Activated T-helper 1 cell treated with anti-CD3 and anti-CD28 coated beads, Interleukin-12 subunit alpha, Interleukin-12 subunit beta, Interleukin-2, Interleukin-4 antibody, amounts not matched to agents 30 ng/mL and 10 ng/mL and 1 ng/mL, durations not matched to agents 14 hours and 24 hours and 36 hours (primary cell): ENCODE data around the gene HLA-DPB1. TPM values are rescaled to one million over a fixed set of nuclear protein-coding genes. Genes with fewer than 3 reads are reported as not detected.

ENCODE experiments used
- DNase-seq: peaks from one replicate; pipeline ENCODE4 v3.0.0; 2021; ENCODE audit warnings: low spot score
- H3K27ac Mint-ChIP-seq: one replicate; pipeline ENCODE4 v1.8.0; 2021; ENCODE audit warnings: mild to moderate bottlenecking, mixed read lengths
- H3K27me3 Mint-ChIP-seq: one replicate; pipeline ENCODE4 v1.8.0; 2022; ENCODE audit warnings: mild to moderate bottlenecking, moderate library complexity, mixed read lengths; ENCODE audit not compliant: insufficient read depth
- H3K36me3 Mint-ChIP-seq: one replicate; pipeline ENCODE4 v1.8.0; 2021; ENCODE audit warnings: low read depth, mixed read lengths
- H3K4me1 Mint-ChIP-seq: one replicate; pipeline ENCODE4 v1.8.0; 2021; ENCODE audit warnings: low read depth, mixed read lengths
- H3K4me3 Mint-ChIP-seq: one replicate; pipeline ENCODE4 v1.8.0; 2021; ENCODE audit warnings: mild to moderate bottlenecking, moderate library complexity, mixed read lengths
- H3K9me3 Mint-ChIP-seq: one replicate; pipeline ENCODE4 v1.8.0; 2021; ENCODE audit warnings: mixed read lengths
- intact Hi-C: fragments of 100-400 bp; cut with micrococcal nuclease; formaldehyde crosslinking; loops from one replicate; pipeline ENCODE4 v1.15.1; 2024
- total RNA-seq: library from RNA; stranded (reverse); gene quantifications from 2 replicates; pipeline ENCODE4 v1.2.3, GENCODE V29; 2022

HLA-DPB1 gene
- total RNA-seq, 1 donor from 2014 or later: 12.2 TPM

GRCh38 chr6:33114406-33114805 lies 38.6 kb downstream of the HLA-DPB1 start:
- Mint-ChIP-seq H3K36me3 (no peaks in the 10 kb centered on the region), H3K27me3 (peaks cover 75% of the 10 kb centered on the region), H3K4me1 (peaks cover 14% of the 10 kb centered on the region), H3K9me3 (no peaks in the 10 kb centered on the region), H3K27ac (no peak overlapping the region), H3K4me3 (no peak overlapping the region)
- no peak for DNase-seq
- intact Hi-C loops: no loop called here

GRCh38 chr6:33116417-33116816 lies 40.6 kb downstream of the HLA-DPB1 start:
- no peak for DNase-seq
- Mint-ChIP-seq H3K36me3 (no peaks in the 10 kb centered on the region), H3K27ac (no peak overlapping the region), H3K27me3 (peaks cover 70% of the 10 kb centered on the region), H3K4me3 (no peak overlapping the region), H3K4me1 (peaks cover 14% of the 10 kb centered on the region), H3K9me3 (no peaks in the 10 kb centered on the region)
- intact Hi-C loops: no loop called here

GRCh38 chr6:33116841-33117711 lies 41.3 kb downstream of the HLA-DPB1 start:
- intact Hi-C loops: no loop called here
- H3K4me3 Mint-ChIP-seq: no peak overlapping the region

DNA sequence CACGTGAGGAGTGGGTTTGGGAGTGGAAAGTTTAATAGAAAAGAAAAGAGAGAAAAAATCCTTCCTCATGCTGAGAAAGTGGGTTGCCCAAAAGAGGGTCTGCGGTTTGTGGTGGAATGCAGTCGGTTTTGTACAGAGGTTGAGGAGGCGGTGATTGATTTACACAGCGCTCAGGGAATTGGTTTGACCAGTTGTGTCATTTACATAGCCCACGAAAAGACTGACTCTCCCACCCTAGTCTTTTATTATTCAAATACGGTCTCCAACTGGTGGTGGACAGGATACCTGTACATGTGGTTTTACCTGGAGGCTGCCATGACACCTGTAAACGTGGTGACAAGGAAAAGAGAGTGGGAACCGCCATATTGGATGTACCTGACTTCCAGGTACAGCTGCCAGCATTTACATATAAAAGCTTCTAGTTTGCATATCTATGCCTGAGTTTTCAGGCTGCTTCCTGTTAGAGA lies 42.1 kb downstream of the HLA-DPB1 start:
- intact Hi-C loops: loop anchor here (1.0 kb wide), 2 partner anchors 30 to 130 kb away; no protein-coding TSS in a partner anchor
- H3K9me3 Mint-ChIP-seq: no peaks in the 10 kb centered on the region
- H3K36me3 Mint-ChIP-seq: no peaks in the 10 kb centered on the region
- H3K27ac Mint-ChIP-seq: no peak overlapping the region
- no peak for DNase-seq
- peaks cover 71% of the 10 kb centered on the region for H3K27me3 Mint-ChIP-seq
- peaks cover 14% of the 10 kb centered on the region for H3K4me1 Mint-ChIP-seq
- no peak overlapping the region for H3K4me3 Mint-ChIP-seq

More at GRCh38 chr6:33116841-33117711, 41.3 kb downstream of the HLA-DPB1 start:
- Mint-ChIP-seq H3K9me3 (no peaks in the 10 kb centered on the region), H3K4me1 (peaks cover 14% of the 10 kb centered on the region), H3K36me3 (no peaks in the 10 kb centered on the region), H3K27me3 (peaks cover 74% of the 10 kb centered on the region), H3K27ac (no peak overlapping the region)
- DNase-seq: no peak

DNA sequence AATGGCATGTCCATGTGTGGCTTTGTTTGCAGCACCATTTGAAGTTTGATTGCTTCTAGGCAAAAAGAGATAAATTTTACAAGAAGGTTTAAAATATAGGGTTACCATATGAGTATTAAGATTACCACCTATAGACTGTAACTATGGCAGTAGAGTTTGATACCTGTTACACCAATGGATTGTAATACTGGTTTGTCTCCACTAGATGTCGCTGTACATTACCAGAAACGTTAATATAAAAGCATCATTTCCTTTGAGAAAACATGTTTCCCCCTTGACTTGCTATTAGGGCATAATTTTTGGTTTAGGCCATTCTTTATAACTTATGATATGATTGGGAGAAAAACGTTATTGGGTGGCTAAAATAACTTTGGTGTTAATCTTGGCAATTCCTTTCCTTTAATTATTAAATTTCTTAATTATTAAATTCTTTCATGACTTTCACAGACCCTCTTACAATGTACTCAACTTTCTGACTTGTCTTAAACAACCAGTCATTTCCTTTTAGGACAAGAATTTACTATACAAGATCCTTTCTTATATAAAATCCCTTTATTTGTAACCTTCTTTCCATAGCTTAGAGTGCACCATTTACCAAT lies 42.8 kb downstream of the HLA-DPB1 start:
- intact Hi-C loops: loop anchor here (1.0 kb wide), 2 partner anchors 30 to 130 kb away; no protein-coding TSS in a partner anchor
- Mint-ChIP-seq H3K27me3 (peaks cover 68% of the 10 kb centered on the region), H3K4me3 (no peak overlapping the region), H3K27ac (no peak overlapping the region), H3K36me3 (no peaks in the 10 kb centered on the region), H3K4me1 (peaks cover 15% of the 10 kb centered on the region), H3K9me3 (peaks cover 4% of the 10 kb centered on the region)
- no peak for DNase-seq

DNA sequence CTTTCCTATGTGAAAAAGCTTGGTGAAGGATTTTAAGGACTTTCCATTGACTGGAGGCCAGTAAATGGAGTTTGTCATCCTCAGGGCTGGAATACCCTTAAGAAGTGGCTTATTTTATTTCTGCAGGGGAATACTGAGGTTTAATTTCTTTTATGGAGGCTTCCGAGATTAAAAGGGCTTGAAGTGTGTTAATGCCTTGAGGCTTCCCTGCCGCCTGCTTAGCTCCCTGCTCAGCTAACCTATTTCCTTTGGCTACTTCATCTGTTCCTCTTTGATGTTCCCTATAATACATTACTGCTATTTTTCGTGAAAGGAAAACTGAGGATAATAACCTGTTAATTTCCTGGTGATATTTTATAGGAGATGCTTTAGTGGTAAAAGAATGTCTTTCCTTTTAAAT lies 44.2 kb downstream of the HLA-DPB1 start:
- peaks cover 8% of the 10 kb centered on the region for H3K9me3 Mint-ChIP-seq
- H3K27me3 Mint-ChIP-seq: peaks cover 57% of the 10 kb centered on the region
- no peak for DNase-seq
- no peak overlapping the region for H3K27ac Mint-ChIP-seq
- intact Hi-C loops: loop anchor here (5.0 kb wide), 1 partner anchor 42 kb away; no protein-coding TSS in a partner anchor
- peaks cover 2% of the 10 kb centered on the region for H3K36me3 Mint-ChIP-seq
- H3K4me3 Mint-ChIP-seq: no peak overlapping the region
- H3K4me1 Mint-ChIP-seq: peaks cover 19% of the 10 kb centered on the region

GRCh38 chr6:33123181-33123580 lies 47.4 kb downstream of the HLA-DPB1 start:
- H3K27ac Mint-ChIP-seq: no peak overlapping the region
- DNase-seq: no peak
- H3K36me3 Mint-ChIP-seq: peaks cover 2% of the 10 kb centered on the region
- peaks cover 8% of the 10 kb centered on the region for H3K9me3 Mint-ChIP-seq
- peaks cover 32% of the 10 kb centered on the region for H3K27me3 Mint-ChIP-seq
- H3K4me1 Mint-ChIP-seq: peaks cover 11% of the 10 kb centered on the region
- intact Hi-C loops: loop anchor here (1.0 to 5.0 kb wide), 4 partner anchors 25 to 125 kb away; no protein-coding TSS in a partner anchor
- no peak overlapping the region for H3K4me3 Mint-ChIP-seq

- peaks cover 8% of the 10 kb centered on the region for H3K9me3 Mint-ChIP-seq
- no peak for DNase-seq
- intact Hi-C loops: loop anchor here (1.0 to 5.0 kb wide), 4 partner anchors 24 to 124 kb away; no protein-coding TSS in a partner anchor
- H3K36me3 Mint-ChIP-seq: peaks cover 2% of the 10 kb centered on the region
- H3K27me3 Mint-ChIP-seq: peaks cover 26% of the 10 kb centered on the region
- H3K4me3 Mint-ChIP-seq: no peak overlapping the region
- no peak overlapping the region for H3K27ac Mint-ChIP-seq
- H3K4me1 Mint-ChIP-seq: peaks cover 19% of the 10 kb centered on the region
Observed at GRCh38 chr6:33123732-33124524, 48.1 kb downstream of the HLA-DPB1 start.

DNA sequence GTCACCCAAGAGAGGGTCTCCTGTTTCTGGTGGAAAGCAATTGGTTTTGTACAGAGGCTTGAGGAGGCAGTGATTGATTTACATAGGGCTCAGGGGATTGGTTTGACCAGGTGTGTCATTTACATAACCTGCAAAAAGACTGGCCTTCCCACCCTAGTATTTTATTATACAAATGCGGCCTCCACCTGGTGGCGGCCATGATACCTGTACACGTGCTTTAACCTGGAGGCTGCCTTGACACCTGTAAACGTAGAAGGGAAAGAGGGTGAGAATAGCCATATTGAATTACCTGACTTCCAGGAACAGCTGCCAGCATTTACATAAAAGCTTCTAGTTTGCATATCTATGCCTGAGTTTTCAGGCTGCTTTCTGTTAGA lies 48.7 kb downstream of the HLA-DPB1 start:
- peaks cover 2% of the 10 kb centered on the region for H3K36me3 Mint-ChIP-seq
- no peak for DNase-seq
- intact Hi-C loops: loop anchor here (5.0 kb wide), 1 partner anchor 38 kb away; no protein-coding TSS in a partner anchor
- H3K4me1 Mint-ChIP-seq: peaks cover 25% of the 10 kb centered on the region
- peaks cover 20% of the 10 kb centered on the region for H3K27me3 Mint-ChIP-seq
- no peak overlapping the region for H3K4me3 Mint-ChIP-seq
- H3K9me3 Mint-ChIP-seq: peaks cover 8% of the 10 kb centered on the region
- H3K27ac Mint-ChIP-seq: no peak overlapping the region

DNA sequence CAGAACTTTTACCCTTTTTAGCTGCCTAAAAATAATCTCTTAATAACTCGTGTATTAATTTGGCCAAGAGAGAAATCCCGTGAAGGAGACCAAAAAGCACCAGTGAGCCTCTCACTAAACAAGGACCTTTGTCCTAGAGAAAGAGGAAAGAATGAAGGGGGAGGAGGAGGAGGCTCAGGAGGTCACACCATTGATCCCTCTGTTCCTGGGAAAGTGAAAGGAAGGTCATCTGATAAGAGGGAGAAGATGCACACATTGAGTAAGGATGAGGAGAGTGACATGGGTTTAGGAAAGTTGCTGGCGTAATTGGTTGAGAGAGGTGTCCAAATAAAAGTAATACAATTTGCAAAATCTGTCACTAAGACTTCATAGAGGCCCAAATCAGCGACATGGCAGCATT lies 49.2 kb downstream of the HLA-DPB1 start:
- intact Hi-C loops: loop anchor here (5.0 kb wide), 1 partner anchor 37 kb away; no protein-coding TSS in a partner anchor

DNA sequence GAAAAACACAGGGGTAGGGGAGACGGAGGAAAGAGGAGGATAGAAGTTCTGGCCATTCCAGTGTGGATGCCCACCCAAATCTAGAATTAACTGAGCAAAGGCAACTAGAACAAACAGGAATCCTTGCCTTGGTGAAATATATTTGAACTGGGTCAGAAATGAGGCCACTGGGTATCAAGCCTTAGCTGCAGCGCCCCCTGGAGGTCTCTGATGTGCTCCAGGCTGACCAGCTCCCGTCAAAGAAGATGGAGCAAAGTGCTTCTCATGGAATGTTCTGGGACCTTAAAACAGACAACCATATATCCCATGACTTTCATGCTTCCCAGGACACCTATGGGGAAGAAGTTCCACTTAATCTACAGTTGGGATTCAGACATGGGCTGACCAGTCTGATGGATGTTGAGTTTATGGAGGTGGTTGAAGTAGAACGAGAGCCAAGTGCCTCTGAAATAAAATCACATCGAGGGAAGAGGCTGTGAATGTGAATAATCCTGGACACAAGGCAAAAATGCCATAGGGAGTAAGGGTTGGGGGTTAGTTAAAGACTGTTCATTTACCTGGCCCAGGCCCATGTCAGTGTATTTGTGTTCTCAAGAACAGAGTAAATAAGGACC lies 50.4 kb downstream of the HLA-DPB1 start:
- intact Hi-C loops: no loop called here
- Mint-ChIP-seq H3K4me3 (no peak overlapping the region), H3K27me3 (peaks cover 10% of the 10 kb centered on the region), H3K27ac (no peak overlapping the region), H3K4me1 (peaks cover 37% of the 10 kb centered on the region), H3K9me3 (peaks cover 8% of the 10 kb centered on the region), H3K36me3 (peaks cover 2% of the 10 kb centered on the region)
- DNase-seq: no peak

More for the DNA sequence above, 49.2 kb downstream of the HLA-DPB1 start:
- no peak overlapping the region for H3K4me3 Mint-ChIP-seq
- H3K36me3 Mint-ChIP-seq: peaks cover 2% of the 10 kb centered on the region
- no peak overlapping the region for H3K27ac Mint-ChIP-seq
- DNase-seq: no peak
- peaks cover 27% of the 10 kb centered on the region for H3K4me1 Mint-ChIP-seq
- H3K9me3 Mint-ChIP-seq: peaks cover 8% of the 10 kb centered on the region
- peaks cover 19% of the 10 kb centered on the region for H3K27me3 Mint-ChIP-seq

DNA sequence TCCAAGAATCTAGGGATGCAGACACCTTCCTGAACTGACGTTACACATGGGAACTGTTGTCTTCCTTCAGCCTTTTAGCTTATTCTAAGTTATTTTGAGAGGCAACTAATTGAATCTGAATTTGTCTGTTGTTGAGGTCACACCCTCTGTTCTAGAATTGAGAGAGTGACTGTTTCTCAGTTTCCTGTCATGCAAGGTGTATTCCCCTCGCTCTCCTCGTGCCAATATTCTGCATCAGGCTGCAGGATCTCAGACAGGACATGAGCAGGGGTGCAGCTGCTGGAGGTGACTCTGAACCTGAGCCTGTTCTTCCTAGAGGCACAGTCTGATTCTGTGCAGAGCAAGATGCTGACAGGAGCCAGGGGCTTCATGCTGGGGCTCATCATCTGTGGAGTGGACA lies 52.5 kb downstream of the HLA-DPB1 start:
- Mint-ChIP-seq H3K9me3 (peaks cover 7% of the 10 kb centered on the region), H3K27me3 (peaks cover 5% of the 10 kb centered on the region), H3K27ac (peak overlapping the region; percentile 11), H3K4me3 (no peak overlapping the region), H3K4me1 (peaks cover 38% of the 10 kb centered on the region), H3K36me3 (peaks cover 2% of the 10 kb centered on the region)
- DNase-seq: no peak
- intact Hi-C loops: no loop called here
